Liver (tissue), 3 donors: ENCODE data around the gene VPS26C.
"Not testable (repeated sequence)": the region's sequence is repeated elsewhere in the genome, so short reads cannot be mapped to it uniquely, and the experiment has no call there.

ENCODE experiments used
- CTCF ChIP-seq: fragments of 150-350 bp; IDR thresholded peaks from 2 replicates; pipeline ENCODE4 v1.5.1; 2017; ENCODE audit warnings: improper control_type of control experiment, low read depth, low read length; ENCODE audit not compliant: missing input control
- EGR1 ChIP-seq, 2 donors: IDR thresholded peaks; 2 replicates each; pipeline ENCODE4 v1.6.1; 2016 to 2018; ENCODE audit warnings: antibody characterized with exemption in 2 of 2, low read depth in 2 of 2
- SP1 ChIP-seq: IDR thresholded peaks from 2 replicates; pipeline ENCODE4 v1.6.1; 2018; ENCODE audit warnings: antibody characterized with exemption, mild to moderate bottlenecking
- TAF1 ChIP-seq: conservative IDR thresholded peaks from 2 replicates; pipeline ENCODE4 v1.6.1; 2016; ENCODE audit warnings: antibody characterized with exemption, mild to moderate bottlenecking
- ZBTB33 ChIP-seq: IDR thresholded peaks from 2 replicates; pipeline ENCODE4 v1.6.1; 2016; ENCODE audit warnings: antibody characterized with exemption
- TF ChIP-seq, protein P1 (sequence below): IDR thresholded peaks from 2 replicates; pipeline ENCODE4 v1.6.1; 2016; ENCODE audit warnings: antibody characterized with exemption, mild to moderate bottlenecking
- donor health status: healthy.
- donor health status: healthy.

- not testable (repeated sequence) for TF ChIP-seq CTCF; SP1; TAF1; ZBTB33; EGR1 (IDR thresholded peaks at IDR 0.05; ENCODE audit: low read depth in 2 of 2)
- TF ChIP-seq, protein P1, sequence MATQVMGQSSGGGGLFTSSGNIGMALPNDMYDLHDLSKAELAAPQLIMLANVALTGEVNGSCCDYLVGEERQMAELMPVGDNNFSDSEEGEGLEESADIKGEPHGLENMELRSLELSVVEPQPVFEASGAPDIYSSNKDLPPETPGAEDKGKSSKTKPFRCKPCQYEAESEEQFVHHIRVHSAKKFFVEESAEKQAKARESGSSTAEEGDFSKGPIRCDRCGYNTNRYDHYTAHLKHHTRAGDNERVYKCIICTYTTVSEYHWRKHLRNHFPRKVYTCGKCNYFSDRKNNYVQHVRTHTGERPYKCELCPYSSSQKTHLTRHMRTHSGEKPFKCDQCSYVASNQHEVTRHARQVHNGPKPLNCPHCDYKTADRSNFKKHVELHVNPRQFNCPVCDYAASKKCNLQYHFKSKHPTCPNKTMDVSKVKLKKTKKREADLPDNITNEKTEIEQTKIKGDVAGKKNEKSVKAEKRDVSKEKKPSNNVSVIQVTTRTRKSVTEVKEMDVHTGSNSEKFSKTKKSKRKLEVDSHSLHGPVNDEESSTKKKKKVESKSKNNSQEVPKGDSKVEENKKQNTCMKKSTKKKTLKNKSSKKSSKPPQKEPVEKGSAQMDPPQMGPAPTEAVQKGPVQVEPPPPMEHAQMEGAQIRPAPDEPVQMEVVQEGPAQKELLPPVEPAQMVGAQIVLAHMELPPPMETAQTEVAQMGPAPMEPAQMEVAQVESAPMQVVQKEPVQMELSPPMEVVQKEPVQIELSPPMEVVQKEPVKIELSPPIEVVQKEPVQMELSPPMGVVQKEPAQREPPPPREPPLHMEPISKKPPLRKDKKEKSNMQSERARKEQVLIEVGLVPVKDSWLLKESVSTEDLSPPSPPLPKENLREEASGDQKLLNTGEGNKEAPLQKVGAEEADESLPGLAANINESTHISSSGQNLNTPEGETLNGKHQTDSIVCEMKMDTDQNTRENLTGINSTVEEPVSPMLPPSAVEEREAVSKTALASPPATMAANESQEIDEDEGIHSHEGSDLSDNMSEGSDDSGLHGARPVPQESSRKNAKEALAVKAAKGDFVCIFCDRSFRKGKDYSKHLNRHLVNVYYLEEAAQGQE = not testable (repeated sequence)
Measured at GRCh38 chr21:37316072-37316471, 48.9 kb upstream of the VPS26C start.
